ENCODE results near the gene NEURL4. TPM values are rescaled to one million over a fixed set of nuclear protein-coding genes. Genes with fewer than 3 reads are reported as not detected.

NEURL4 gene
- polyA plus RNA-seq, 2 of the 4 experiments (the other 2 are of a cell fraction): 12.2 to 50.4 TPM

DNA sequence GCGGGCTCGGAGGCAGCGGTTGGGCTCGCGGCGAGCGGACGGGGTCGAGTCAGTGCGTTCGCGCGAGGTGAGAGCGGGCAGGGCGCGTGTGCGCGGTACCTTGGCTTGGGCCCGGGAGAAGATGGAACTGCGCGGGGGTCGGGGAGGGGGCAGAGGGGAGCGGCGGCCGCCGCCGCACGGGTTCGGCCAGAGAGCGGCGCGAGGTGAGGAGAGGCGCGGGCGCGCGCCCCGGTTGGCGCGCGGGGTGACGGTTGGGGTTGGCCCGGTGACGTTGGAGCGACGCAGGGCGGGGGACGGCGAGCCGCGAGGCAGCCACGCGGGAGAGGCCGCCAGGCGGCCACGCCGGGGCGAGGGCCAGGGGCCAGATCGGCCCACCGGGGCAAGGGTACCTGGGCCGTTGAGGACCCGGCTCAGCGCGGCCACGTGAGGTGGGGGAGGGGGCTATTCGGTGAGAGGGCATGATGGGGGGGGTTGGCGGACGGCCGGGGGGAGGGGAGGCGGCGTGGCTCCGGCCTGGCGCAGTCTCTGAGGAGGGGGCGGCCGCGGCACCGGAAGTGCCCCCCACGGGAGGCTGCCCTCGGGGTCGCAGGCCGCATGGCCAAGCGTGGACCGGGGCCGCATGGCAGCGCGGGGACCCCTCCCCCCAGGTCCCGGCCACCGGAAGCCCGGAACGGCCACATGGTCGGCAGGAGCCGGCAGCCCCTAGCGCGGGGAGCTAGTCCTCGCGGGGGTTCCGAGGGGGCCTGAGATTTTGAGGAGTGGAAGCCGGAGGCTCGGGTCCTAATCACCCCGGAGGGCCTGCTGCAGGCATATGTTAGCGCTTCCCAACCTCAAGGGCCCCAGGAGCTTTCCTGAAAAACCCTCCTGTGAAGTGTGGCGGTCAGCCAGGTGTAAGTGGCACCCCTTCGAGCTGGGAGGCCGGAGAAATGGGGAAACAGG, 21.2 kb downstream of the NEURL4 start (continued):
- TF ChIP-seq, protein P1, sequence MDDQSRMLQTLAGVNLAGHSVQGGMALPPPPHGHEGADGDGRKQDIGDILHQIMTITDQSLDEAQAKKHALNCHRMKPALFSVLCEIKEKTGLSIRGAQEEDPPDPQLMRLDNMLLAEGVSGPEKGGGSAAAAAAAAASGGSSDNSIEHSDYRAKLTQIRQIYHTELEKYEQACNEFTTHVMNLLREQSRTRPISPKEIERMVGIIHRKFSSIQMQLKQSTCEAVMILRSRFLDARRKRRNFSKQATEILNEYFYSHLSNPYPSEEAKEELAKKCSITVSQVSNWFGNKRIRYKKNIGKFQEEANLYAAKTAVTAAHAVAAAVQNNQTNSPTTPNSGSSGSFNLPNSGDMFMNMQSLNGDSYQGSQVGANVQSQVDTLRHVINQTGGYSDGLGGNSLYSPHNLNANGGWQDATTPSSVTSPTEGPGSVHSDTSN (IDR thresholded peaks at IDR 0.05): peak; percentile 10; the same call in 1 of the 2 replicates
- TF ChIP-seq HEYL (CRISPR knock-in tag; IDR thresholded peaks at IDR 0.05) (no peak), EHF (CRISPR knock-in tag; IDR thresholded peaks at IDR 0.05) (peak; percentile 33; the same call in 1 of the 2 replicates), HOXA7 (CRISPR knock-in tag; IDR thresholded peaks at IDR 0.05) (peak; percentile 89), POLR2A (IDR thresholded peaks at IDR 0.05; ENCODE audit: low read length) (no peak; the same call in none of the 2 replicates), HOXB13 (CRISPR knock-in tag; IDR thresholded peaks at IDR 0.05; ENCODE audit: low read depth) (no peak), EP300 (IDR thresholded peaks at IDR 0.05) (no peak), JUN (IDR thresholded peaks at IDR 0.05) (peak in 1 of 2 experiments; percentile 71; a peak in 4 of 5 replicates), MAZ (IDR thresholded peaks at IDR 0.05; ENCODE audit: borderline replicate concordance, low read depth, low read length) (no peak), CHD2 (IDR thresholded peaks at IDR 0.05; ENCODE audit: low read length, partially characterized antibody) (no peak), ESRRA (IDR thresholded peaks at IDR 0.05; ENCODE audit: borderline replicate concordance, low read length) (no peak), PHF8 (IDR thresholded peaks at IDR 0.05; ENCODE audit: borderline replicate concordance, low read depth) (peak; percentile 57), TFCP2L1 (CRISPR knock-in tag; IDR thresholded peaks at IDR 0.05) (peak; percentile 76; the same call in 1 of the 2 replicates), NPAS2 (CRISPR knock-in tag; IDR thresholded peaks at IDR 0.05; ENCODE audit: borderline replicate concordance) (no peak), POLR2AphosphoS2 (conservative IDR thresholded peaks at IDR 0.05; ENCODE audit: low read length) (peak; percentile 76; the same call in 1 of the 2 replicates), FOSL2 (IDR thresholded peaks at IDR 0.05) (no peak), FOSL2 (CRISPR knock-in tag; IDR thresholded peaks at IDR 0.05) (peak; percentile 2; the same call in 1 of the 2 replicates), CBX8 (IDR thresholded peaks at IDR 0.05) (no peak), MYC (IDR thresholded peaks at IDR 0.05; ENCODE audit: borderline replicate concordance, low read length) (peak; percentile 99)
- TF ChIP-seq, protein P2, sequence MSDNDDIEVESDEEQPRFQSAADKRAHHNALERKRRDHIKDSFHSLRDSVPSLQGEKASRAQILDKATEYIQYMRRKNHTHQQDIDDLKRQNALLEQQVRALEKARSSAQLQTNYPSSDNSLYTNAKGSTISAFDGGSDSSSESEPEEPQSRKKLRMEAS (IDR thresholded peaks at IDR 0.05): peak; percentile 97
- TF ChIP-seq, protein P3, sequence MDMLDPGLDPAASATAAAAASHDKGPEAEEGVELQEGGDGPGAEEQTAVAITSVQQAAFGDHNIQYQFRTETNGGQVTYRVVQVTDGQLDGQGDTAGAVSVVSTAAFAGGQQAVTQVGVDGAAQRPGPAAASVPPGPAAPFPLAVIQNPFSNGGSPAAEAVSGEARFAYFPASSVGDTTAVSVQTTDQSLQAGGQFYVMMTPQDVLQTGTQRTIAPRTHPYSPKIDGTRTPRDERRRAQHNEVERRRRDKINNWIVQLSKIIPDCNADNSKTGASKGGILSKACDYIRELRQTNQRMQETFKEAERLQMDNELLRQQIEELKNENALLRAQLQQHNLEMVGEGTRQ (IDR thresholded peaks at IDR 0.05): no peak
- TF ChIP-seq, protein P4, sequence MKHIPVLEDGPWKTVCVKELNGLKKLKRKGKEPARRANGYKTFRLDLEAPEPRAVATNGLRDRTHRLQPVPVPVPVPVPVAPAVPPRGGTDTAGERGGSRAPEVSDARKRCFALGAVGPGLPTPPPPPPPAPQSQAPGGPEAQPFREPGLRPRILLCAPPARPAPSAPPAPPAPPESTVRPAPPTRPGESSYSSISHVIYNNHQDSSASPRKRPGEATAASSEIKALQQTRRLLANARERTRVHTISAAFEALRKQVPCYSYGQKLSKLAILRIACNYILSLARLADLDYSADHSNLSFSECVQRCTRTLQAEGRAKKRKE (CRISPR knock-in tag; IDR thresholded peaks at IDR 0.05; ENCODE audit: low read depth): peak; percentile 70; the same call in 1 of the 2 replicates
- TF ChIP-seq, protein P5, sequence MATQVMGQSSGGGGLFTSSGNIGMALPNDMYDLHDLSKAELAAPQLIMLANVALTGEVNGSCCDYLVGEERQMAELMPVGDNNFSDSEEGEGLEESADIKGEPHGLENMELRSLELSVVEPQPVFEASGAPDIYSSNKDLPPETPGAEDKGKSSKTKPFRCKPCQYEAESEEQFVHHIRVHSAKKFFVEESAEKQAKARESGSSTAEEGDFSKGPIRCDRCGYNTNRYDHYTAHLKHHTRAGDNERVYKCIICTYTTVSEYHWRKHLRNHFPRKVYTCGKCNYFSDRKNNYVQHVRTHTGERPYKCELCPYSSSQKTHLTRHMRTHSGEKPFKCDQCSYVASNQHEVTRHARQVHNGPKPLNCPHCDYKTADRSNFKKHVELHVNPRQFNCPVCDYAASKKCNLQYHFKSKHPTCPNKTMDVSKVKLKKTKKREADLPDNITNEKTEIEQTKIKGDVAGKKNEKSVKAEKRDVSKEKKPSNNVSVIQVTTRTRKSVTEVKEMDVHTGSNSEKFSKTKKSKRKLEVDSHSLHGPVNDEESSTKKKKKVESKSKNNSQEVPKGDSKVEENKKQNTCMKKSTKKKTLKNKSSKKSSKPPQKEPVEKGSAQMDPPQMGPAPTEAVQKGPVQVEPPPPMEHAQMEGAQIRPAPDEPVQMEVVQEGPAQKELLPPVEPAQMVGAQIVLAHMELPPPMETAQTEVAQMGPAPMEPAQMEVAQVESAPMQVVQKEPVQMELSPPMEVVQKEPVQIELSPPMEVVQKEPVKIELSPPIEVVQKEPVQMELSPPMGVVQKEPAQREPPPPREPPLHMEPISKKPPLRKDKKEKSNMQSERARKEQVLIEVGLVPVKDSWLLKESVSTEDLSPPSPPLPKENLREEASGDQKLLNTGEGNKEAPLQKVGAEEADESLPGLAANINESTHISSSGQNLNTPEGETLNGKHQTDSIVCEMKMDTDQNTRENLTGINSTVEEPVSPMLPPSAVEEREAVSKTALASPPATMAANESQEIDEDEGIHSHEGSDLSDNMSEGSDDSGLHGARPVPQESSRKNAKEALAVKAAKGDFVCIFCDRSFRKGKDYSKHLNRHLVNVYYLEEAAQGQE (IDR thresholded peaks at IDR 0.05): peak; percentile 59
